Cerebellar nuclear complex (tissue), 1 donor: ENCODE results near the gene FOLR2.

Experiments used
- DNase-seq, 2 experiments: peaks; one replicate each; lab custom pipeline; 2025; lab: John Stamatoyannopoulos, UW

The FOLR2 gene

GRCh38 chr11:72267956-72268617, 51.5 kb downstream of the FOLR2 start:
- no peak for DNase-seq
